Measurements from ENCODE around the gene RPS6KA2.

- no peak for TF ChIP-seq POLR2A (IDR thresholded peaks at IDR 0.05)
- no peak for TF ChIP-seq CTCF (IDR thresholded peaks at IDR 0.05)
These were observed 26.1 kb downstream of the RPS6KA2 start for GRCh38 chr6:166600931-166601330.

Measured in testis (tissue), 2 donors.